Measurements from ENCODE around the gene EPS8L3.
A peak's percentile ranks its signal among the peaks of the same experiment; 100 is the strongest.
"Not testable (repeated sequence)": the region's sequence is repeated elsewhere in the genome, so short reads cannot be mapped to it uniquely, and the experiment has no call there.

The EPS8L3 gene, protein sequence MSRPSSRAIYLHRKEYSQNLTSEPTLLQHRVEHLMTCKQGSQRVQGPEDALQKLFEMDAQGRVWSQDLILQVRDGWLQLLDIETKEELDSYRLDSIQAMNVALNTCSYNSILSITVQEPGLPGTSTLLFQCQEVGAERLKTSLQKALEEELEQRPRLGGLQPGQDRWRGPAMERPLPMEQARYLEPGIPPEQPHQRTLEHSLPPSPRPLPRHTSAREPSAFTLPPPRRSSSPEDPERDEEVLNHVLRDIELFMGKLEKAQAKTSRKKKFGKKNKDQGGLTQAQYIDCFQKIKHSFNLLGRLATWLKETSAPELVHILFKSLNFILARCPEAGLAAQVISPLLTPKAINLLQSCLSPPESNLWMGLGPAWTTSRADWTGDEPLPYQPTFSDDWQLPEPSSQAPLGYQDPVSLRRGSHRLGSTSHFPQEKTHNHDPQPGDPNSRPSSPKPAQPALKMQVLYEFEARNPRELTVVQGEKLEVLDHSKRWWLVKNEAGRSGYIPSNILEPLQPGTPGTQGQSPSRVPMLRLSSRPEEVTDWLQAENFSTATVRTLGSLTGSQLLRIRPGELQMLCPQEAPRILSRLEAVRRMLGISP

DNA sequence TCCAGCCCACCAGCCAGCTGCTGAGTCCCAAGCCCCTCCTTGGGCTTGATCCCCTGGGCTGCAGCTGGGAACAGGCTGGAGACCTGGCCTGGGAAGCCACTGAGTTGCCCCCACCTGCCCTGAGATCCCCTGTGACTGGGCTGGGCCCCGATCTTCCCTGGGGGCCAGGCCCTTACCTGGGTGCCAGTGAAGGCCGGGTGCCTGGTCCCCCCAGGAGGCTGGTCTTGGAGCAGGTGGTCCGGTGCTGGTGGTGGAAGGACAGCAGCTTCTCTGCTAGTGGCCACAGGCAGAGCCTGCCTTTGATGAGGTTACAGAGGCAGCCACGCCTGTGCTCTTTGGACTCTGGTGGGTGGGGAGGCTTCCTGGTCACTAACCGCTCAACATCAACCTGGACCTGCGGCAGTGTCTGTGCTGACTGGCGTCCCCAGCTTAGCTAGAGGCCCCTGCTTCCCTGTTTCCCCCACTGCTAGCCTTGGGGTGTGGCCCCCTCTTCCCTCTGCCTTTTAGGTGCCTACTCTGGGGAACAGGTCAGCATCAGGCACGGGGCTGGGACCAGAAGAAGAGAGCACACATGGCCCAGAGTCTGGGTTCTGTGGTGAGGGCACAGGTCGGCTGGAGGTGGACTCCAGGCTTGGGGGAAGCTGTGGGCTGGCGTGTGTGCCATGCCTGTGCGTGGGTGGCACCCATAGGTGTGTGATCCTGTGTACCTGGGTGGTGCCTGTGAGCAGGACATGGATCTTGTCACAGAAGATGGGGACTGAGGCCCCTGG lies at the start of gene EPS8L3:
Gene EPS8L3, minus strand, starts transcription at position 278 of the 770 bp plus-strand sequence. CDS start 2,174 bp downstream, outside the sequence.
- DNase-seq: no peak

DNA sequence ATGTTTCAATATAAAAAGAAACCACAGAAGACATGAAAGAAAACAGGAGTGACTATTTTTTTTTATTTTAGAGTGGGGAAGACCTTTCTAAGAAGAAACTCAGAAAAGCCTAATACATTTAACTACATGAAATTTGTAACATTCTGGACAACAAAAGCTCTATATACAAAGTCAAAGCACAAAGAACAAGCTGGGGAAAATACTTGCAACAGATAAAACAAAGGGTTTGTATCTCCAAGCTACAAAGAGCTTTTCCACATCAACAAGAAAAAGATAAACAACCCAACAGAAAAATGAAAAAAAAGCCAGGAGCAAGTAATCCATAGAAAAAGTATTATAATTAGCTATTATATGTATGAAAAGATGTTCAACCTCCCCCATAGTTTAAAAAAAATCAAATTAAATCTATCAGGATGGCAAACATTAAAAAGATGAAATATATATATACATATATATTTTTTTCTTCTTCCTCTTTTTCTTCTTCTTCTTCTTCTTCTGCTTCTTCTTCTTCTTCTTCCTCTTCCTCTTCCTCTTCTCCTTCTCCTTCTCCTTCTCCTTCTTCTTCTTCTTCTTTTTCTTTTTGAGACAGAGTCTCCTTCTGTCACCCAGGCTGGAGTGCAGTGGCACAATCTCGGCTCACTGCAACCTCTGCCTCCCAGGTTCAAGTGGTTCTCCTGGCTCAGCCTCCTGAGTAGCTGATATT lies 49.1 kb upstream of the EPS8L3 start:
- DNase-seq: no peak

DNA sequence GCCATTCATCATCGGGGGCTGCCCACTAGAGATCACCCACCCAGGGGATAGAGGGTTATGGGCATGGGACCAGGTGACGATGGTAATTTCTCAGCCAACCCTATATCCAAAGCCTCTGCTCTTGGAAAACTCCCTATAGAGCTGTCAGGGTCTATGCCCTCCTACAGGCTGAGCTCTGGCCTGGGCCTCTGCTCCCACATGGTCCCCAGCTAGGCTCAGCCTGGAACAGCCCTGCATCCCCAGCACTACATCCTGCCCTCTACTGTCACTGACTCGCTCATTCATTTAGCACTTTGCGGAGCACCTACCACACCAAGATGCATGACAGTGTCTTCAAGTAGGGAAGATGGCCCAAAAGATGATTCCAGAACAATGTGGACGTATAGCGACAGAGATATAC lies 45.0 kb upstream of the EPS8L3 start:
- no peak for DNase-seq

DNA sequence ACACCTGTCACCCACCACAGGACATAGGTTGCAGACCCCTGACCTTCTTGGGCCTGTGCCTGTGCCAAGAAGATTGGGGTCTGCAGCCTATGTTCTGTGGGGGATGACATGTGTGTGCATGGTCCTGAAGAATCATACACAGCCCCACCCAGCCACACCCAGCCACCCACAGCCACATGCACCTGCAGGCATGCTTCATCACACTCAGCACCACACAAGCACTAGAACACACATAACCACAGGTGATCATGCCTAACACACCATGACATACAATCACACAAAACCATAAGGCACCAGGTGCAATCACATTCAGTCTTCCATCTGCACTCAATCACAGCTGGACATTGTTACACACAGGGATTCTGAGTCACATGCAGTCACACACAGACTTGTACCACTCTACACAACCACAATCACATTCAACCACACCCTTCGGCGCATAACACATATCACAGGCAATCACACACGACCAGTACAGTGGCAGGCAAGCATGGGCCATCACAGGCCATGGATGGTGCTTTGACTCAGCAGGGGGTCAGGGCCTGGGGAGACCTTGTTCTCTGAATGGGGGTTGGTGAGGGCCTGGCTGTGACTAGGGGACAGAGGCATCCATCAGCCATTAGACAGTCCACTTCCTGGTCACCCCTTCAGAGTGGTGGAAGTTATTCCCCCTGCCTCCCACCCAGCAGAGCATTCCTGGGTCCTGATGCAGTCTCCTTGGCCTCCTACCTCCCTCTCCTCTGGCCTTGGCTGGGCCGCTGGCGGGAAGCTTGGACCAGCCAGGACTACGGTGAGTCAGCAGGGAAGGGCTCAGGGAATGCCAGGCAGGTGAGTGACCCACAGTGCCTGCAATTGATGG lies 44.3 kb upstream of the EPS8L3 start:
- DNase-seq: no peak

DNA sequence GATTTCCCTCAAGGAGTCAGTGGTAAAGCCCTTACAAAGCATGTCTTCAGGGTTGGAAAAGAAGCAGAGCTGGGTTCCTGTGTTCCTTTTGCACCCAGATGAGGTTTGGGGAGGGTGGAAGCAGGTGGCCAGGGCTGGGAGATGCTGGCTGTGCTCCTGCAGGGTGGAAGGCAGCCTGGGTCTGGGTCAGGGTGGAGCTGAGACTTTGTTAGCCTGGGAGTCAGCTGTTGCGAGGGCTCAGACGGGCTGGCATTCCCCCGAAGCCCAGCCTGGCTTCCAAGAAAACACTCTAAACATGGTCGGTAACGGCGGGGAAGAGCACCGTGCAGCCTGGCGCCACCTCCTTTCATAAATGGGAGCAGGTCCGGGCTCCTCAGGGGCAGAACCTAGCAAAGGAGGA lies 43.7 kb upstream of the EPS8L3 start:
- DNase-seq: no peak

DNA sequence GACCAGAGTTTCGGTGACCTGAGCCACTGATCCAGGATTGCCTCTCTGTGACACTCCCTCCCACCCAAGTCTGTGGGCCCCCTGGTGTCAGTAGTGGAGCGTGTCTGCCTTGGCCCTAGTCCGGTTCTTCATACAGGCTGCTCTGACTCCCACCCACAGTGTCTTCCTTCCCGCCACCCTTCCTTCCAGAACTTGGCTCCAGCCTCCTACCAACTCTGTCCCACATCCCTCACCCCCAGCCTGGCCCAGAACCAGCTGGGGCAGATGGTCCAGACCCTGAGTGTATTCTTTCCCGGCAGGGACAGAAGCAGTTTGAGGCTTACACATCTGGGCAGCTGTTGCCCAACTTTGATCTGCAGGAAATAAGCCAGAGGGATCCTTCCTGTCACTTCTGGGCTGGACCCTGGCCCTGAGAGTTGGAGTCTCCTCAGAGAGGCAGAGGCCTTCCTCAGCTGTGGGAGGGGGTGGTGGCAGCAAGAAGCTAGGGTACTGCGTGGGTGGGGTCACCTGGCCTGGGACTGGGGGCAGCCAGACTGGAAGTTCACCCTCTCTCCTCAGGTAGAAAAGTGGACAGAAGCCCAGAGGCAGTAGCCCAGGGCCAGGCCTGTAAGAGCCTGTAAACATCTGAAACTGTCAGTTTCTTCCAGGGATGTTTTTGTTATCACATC lies 43.1 kb upstream of the EPS8L3 start:
- DNase-seq: no peak

DNA sequence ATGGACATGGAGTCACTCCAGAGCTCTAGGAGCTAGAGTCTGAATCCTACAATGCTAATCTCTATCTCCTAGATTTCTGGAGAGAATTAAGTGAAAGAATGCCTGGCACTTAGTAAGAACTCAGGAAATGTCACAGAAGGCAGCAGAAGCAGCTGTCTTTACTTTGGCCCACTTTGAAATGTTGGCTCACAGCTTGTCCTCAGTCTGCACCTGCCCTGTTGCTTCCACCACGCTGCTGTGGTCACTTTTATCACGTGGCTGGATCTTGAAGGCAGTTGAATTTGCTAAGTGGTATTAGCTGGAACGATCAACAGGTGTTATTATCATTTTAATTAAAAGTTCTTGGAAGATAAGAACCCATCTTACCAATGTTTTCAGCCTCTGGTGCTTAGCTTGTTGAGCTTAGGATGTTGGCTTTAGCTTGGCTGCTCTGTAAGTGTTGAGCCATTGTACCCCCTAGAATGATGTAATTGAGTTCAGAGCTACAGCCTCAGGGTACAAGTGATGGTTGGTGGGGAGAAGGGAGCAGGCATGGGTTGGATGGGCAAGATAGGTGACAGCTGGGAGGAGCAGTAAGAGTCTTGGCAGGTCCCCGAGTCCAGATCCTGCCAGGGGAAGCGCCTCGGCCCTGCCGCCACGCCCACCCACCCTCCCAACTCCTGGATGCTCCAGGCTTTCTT lies 41.9 kb upstream of the EPS8L3 start:
- no peak for DNase-seq

DNA sequence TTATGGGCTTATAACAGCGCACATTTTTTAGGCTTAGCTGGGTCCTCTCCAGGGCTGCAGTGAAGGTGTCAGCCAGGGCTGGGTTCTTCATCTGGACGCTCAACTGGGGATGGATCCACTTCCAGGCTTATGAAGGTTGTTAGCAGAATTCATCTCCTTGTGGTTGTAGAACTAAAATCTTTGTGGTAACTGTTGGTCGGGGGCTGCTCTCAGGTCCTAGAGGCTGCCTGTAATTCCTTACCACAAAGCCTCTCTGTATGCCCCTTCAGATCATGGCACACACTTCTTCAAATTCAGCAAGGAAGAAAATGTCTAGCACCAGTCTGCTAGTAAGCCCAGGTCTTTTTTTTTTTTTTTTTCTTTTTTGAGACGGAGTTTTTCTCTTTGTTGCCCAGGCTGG lies 40.9 kb upstream of the EPS8L3 start:
- DNase-seq: no peak

DNA sequence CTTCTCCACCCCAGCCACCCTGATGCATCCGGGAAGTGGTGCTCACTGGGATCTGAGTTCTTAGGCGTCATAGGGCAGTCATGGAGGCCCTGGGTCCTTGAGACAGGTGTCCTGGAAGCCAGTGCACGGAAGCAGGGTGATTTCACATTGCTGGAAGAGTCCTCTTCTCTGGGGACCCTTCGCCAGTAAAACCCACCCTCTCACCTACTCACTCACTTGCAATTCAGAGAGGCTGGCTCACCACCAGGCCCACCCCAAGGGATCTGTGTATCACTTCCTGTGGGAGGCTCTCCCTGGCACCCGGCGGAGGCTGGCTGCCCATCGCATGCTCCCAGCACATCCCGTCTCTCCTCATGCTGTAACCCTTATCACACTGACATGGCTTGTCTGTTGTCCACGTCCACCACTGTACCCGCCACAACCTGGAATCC lies 40.2 kb upstream of the EPS8L3 start:
- no peak for DNase-seq

DNA sequence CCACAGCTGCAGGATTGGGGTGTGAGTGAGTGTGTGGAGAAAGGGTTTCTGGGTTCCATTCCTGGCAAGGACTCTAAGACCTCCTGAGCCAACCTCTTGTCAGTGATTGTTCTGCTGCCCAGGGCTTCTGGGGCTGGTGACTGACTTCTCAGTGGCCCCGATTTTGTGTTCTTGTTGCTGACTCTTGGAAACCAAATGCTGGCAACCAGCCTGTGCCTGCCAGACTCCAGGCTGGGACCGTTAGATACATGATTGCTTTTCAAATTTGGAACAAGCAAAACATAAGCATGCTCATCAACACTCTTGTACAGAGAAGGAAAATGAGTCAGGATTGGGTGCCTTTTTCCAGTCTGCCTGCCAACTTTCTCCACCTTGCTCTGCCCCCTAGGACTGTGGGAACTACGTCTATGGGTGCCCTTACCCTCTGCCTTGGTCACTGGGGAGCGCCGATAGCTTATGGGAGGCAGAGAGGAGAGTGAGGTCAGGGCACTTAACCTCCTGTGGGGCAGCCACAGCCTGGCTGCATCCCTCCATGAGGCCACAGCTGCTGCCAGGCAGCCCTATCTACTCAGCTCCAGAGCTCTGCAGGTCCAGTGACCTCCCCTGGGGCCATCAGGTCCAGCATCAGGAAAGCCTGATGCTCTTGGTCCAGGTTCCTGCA lies 39.3 kb upstream of the EPS8L3 start:
- DNase-seq: peak; percentile 66

DNA sequence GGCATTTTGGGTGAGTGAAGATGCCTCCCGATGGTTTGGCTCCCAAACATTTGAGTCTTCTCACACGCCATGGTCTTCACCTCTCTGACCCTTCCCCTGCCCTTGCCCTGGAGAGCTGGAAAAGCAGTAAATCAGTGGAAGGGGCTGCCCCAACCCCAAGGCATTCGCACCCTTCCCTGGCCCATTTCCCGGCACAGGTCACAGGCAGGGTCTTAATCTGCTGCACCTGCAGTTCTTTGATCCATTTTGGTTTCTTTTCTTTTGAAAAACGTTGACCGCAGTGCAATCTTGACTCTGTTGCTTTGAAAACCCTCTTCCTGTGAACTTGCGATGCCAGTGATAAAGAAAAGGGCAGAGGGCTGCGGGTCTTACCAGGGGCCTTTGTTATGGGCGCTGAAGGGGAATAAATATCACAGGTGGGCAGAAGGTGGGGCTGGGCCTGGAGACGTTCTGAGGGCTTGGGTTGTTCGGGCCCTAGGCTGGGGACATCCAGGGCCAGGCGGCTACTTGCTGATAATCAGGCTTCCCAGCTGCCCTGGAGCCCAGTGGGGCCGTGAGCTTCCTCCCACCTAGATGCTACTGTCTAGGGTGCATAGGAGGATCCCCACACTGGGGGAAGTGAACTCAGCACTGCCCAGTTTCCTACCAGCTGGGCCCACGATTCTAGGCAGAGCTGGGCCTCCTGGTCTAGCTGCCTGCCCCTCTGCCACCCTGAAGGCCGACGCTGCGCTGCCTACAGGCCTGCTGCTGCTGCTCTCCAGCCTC lies 38.6 kb upstream of the EPS8L3 start:
- peak; percentile 69 for DNase-seq

DNA sequence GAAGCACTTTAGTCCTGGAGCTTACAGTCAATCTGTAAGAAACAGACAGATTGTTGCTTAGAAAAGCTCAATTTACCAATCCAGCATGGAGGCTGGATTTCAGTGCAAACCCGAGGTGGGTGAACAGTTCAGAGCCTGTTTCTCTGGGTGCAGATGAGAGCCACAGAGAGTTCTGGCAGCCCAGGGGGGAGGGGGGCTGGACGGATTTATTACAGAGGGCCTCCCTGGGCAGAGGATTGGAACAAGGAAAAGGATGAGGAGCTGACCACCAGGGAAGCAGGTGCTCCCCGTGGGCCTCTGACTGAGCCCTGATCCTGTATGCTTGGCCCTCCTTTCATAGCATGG lies 38.0 kb upstream of the EPS8L3 start:
- peak; percentile 12 for DNase-seq

DNA sequence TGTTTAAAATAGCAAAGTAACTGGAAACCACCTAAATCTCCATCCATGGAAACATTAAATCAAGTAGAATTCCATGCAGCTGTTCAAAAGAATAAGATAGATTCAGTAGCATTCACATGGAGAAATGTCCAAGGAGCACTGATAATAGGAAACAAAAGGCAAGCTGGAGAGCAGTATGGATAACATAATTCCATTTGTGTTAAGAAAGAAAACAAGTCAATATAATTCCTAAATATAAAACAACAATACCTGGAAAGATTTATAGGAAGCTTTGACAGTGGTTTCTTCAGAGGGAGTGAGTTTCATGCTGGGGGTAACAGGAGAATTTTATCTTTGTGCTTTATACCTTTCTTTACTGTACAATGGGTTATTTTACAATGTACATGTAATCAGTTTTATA lies 36.6 kb upstream of the EPS8L3 start:
- DNase-seq: no peak

DNA sequence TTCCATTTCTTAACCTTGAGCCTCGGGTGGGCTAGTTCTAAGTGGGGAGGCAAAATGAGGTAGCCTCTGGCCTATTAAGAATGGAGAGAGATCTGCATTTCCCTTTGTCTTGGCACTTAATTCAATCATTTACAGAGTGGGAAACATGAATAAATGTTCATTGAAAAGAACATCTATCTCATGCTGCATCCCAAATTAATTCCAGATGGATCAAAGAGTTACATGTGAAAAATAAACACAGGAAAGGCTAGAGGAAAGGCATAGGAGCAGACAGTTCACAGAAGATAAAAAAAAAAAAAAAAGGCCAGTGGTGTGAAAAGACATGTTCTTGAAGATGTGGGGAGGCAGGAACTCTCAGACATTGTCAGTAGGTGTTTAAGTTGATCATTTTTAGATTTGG lies 35.7 kb upstream of the EPS8L3 start:
- no peak for DNase-seq

DNA sequence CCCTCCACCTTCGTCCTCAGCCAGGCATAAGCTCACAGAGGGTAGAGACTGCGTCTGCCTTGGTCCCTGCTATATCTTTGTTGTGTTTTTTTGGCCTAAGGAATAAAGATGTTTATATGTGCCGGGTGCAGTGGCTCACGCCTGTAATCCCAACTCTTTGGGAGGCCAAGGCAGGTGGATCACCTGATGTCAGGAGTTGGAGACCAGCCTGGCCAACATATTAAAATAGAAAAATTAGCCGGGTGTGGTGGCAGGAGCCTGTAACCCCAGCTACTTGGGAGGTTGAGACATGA lies 33.5 kb upstream of the EPS8L3 start:
- not testable (repeated sequence) for DNase-seq

DNA sequence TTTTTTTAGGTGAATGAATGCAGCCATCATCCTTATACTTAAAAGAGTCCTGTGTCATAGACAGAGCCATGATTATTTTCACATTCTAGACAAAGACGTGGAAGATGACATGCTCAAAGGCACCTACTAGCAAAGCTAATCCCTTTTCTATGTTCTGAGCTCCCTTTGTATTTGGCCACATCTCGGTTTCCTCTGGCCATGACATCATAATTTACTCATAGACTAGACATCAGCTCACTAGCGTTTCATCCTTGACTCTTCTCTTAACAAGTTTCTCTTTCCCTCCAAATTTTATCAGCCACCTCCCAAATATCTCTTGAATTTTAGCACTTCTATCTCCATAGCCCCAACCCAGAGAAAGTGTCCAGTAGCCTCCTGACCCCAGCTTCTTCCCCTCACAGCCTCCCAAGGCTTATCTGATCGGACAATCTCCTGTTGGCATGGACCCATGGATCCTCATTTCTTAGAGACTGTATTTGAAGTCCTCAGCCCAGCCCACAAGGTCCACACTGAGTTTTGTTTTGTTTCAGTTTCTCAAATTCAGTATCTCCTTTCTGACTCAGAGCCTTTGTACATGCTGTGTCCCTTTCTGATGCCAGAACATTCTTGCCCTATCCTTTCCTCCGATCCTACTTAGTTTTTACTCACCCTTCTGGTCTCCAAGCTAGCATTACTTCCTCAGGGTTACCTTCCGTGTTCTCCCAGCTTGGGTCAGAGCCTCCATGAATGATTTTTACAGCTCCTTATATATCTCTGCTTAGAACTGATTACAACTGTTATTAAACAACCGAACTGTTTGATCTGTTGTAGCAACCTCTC lies 33.0 kb upstream of the EPS8L3 start:
- DNase-seq: no peak

DNA sequence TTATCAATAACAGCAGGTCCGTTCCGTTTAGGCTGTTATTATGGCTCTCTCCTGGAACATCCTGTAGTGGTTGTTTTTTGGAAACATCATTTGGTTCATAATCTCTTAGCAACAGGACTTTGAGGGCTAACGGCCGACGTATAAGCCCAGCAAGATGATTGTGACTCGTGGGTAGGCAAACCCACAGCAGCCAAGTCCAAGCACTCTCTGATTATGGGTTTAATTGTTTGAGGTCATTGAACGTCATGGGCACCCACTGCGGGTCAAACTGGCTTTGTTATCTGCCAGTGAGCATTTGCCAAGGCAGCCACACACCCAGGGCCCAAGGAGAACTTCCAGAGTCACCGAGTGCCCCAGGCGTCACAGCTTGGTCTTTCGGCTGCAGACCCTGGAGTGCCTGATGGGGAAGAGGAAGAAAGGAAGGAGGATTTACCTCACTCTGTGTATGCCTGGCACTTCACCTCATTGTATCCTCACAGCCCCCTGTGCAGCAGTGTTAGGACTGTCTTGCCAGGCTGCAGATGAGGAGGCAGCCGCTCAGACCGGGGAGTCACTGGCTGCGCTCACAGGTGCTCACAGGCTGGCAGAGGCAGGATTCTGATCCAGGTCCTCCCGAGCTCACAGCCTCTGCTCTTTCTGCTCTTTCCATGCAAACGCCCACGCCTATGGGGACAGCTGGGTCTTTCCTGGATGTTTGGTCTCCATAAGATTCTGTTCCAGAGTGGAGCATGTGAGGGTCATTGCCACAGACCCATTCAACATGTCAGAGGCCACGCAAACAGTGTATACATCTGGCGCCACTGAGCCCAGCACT lies 30.8 kb upstream of the EPS8L3 start:
- no peak for DNase-seq
